Right lobe of liver (tissue), 6 donors: ENCODE results near the gene TPM4. TPM values are rescaled to one million over a fixed set of nuclear protein-coding genes. Genes with fewer than 3 reads are reported as not detected.
"Not testable (repeated sequence)": the region's sequence is repeated elsewhere in the genome, so short reads cannot be mapped to it uniquely, and the experiment has no call there.

Experiments
- ATAC-seq, 4 donors: fragments of 200-7000 bp; cut with Tn5 transposase; one replicate each; pipeline ENCODE4 v1.9.1; 2020; ENCODE audit warnings: mild to moderate bottlenecking in 4 of 4, moderate library complexity in 4 of 4
- DNase-seq, 3 donors: peaks; one replicate each; pipeline ENCODE4 v3.0.0-alpha.2; 2020
- H3K27ac ChIP-seq, 3 donors: fragments of 200-600 bp; one replicate each; pipeline ENCODE4 v1.8.0; 2022
- H3K27me3 ChIP-seq, 2 donors: fragments of 200-600 bp; one replicate each; pipeline ENCODE4 v1.8.0; 2022
- H3K36me3 ChIP-seq, 4 donors: fragments of 200-600 bp; sonication (generic) in 1 of 4; one replicate each; pipeline versions ENCODE4 v1.5.1 to v1.8.0; 2017 to 2022; ENCODE audit warnings: control low read depth in 1 of 4
- H3K4me1 ChIP-seq, 4 donors: fragments of 200-600 bp; sonication (generic) in 1 of 4; one replicate each; pipeline versions ENCODE4 v1.5.1 to v1.8.0; 2017 to 2022; ENCODE audit warnings: control low read depth in 1 of 4
- H3K4me3 ChIP-seq, 3 donors: fragments of 200-600 bp; one replicate each; pipeline ENCODE4 v1.8.0; 2022
- H3K9me3 ChIP-seq, 4 donors: fragments of 200-600 bp; sonication (generic) in 1 of 4; one replicate each; pipeline versions ENCODE4 v1.5.1 to v1.8.0; 2017 to 2022; ENCODE audit warnings: control low read depth in 1 of 4
- CTCF ChIP-seq, 4 donors: fragments of 200-600 bp in 3 of 4; fragments of 450-650 bp in 1 of 4; IDR thresholded peaks; one replicate each; pipeline versions ENCODE4 v1.5.1 to v1.8.0; 2016 to 2022; ENCODE audit warnings: antibody characterized with exemption in 4 of 4, mild to moderate bottlenecking in 2 of 4
- POLR2A ChIP-seq: fragments of 450-650 bp; IDR thresholded peaks from one replicate; pipeline ENCODE4 v1.6.1; 2017; ENCODE audit warnings: antibody characterized with exemption, mild to moderate bottlenecking
- WGBS: methylation state at CpG from one replicate; pipeline ENCODE4 v1.1.6; 2018; ENCODE audit warnings: low coverage, low lambda C conversion rate; ENCODE audit not compliant: insufficient coverage; ENCODE audit errors: missing lambda C conversion rate; 5-methylcytosine and 5-hydroxymethylcytosine counted together
- intact Hi-C, 2 donors: fragments of 100-400 bp; cut with DNase I; formaldehyde crosslinking; loops; one replicate each; pipeline versions ENCODE4 v1.11.2 to v1.14.1; 2022
- total RNA-seq, 6 experiments: library from RNA; depleted of rRNA in 2 of 6; stranded (reverse); fragments of >200 nt in 2 of 6; fragmentation: NEBNext Ultra II Directional in 3 of 6; extraction: Animal tissue kit (Norgen Biotek cat#: 25700) in 3 of 6; gene quantifications; one replicate each; pipeline versions ENCODE4 v1.1.0 to v1.2.4, GENCODE V29; 2016 to 2023
- donor health status: DM: no; HTN: yes; CAD: no.
- donor health status: DM: no; HTN: no; CAD: no.
- donor health status: DM: no; HTN: no; CAD: no.
- donor health status: DM: no; HTN: yes; CAD: no.
- donor health status: DM: no; HTN: yes; CAD: no.

TPM4 gene
- total RNA-seq, 6 experiments from 2014 or later = 13.7 to 90.2 (median 45.6) TPM

- 79% methylated on average over 2 of the region's 6 CpGs for WGBS
- H3K9me3 ChIP-seq = no peaks in the 10 kb centered on the region
- H3K4me1 ChIP-seq = no peaks in the 10 kb centered on the region
- peaks cover 0 to 19% (median 3%) of the 10 kb centered on the region in 4 donors for H3K36me3 ChIP-seq
- TF ChIP-seq CTCF (IDR thresholded peaks at IDR 0.05) (no peak), POLR2A (no peak)
- intact Hi-C loops = no loop called here
- H3K27ac ChIP-seq = no peak overlapping the region
- no peaks in the 10 kb centered on the region for H3K27me3 ChIP-seq
- no peak for ATAC-seq
- H3K4me3 ChIP-seq = no peak overlapping the region
- no peak for DNase-seq
These were observed 22.5 kb downstream of the TPM4 start for GRCh38 chr19:16098821-16099220.

- H3K27me3 ChIP-seq, H3K27ac ChIP-seq, DNase-seq, H3K9me3 ChIP-seq, intact Hi-C loops, H3K4me3 ChIP-seq, H3K4me1 ChIP-seq, ATAC-seq: not testable (repeated sequence)
- 76% methylated on average over 6 of the region's 8 CpGs for WGBS
- H3K36me3 ChIP-seq = peaks cover 0 to 18% (median 3%) of the 10 kb centered on the region in 4 donors
These were observed 23.1 kb downstream of the TPM4 start for GRCh38 chr19:16099314-16099965.

- 83% methylated on average over 2 of the region's 4 CpGs for WGBS
- no peaks in the 10 kb centered on the region for H3K9me3 ChIP-seq
- no peak for DNase-seq
- ATAC-seq = no peak
- intact Hi-C loops = no loop called here
- H3K36me3 ChIP-seq = peaks cover 0 to 18% (median 1%) of the 10 kb centered on the region in 4 donors
- no peak overlapping the region for H3K4me3 ChIP-seq
- no peaks in the 10 kb centered on the region for H3K4me1 ChIP-seq
- TF ChIP-seq POLR2A = no peak
- TF ChIP-seq CTCF (IDR thresholded peaks at IDR 0.05) = no peak
- no peak overlapping the region for H3K27ac ChIP-seq
- no peaks in the 10 kb centered on the region for H3K27me3 ChIP-seq
These were observed 24.2 kb downstream of the TPM4 start for GRCh38 chr19:16100524-16100923.

GRCh38 chr19:16104722-16105121, 28.4 kb downstream of the TPM4 start:
- H3K4me1 ChIP-seq = no peaks in the 10 kb centered on the region
- DNase-seq (no peak), ATAC-seq (no peak)
- intact Hi-C loops = no loop called here
- 81% methylated on average over 6 of the region's 6 CpGs for WGBS
- peaks cover 0 to 18% (median 1%) of the 10 kb centered on the region in 4 donors for H3K36me3 ChIP-seq
- no peak overlapping the region for H3K27ac ChIP-seq
- H3K4me3 ChIP-seq = no peak overlapping the region
- TF ChIP-seq CTCF (IDR thresholded peaks at IDR 0.05) (no peak), POLR2A (no peak)
- H3K9me3 ChIP-seq = no peaks in the 10 kb centered on the region
- no peaks in the 10 kb centered on the region for H3K27me3 ChIP-seq

GRCh38 chr19:16106121-16106520, 29.8 kb downstream of the TPM4 start:
- H3K9me3 ChIP-seq = no peaks in the 10 kb centered on the region
- H3K27me3 ChIP-seq = no peaks in the 10 kb centered on the region
- ATAC-seq = no peak
- no peak overlapping the region for H3K4me3 ChIP-seq
- H3K36me3 ChIP-seq = peaks cover 0 to 18% (median 1%) of the 10 kb centered on the region in 4 donors
- intact Hi-C loops = no loop called here
- TF ChIP-seq POLR2A (no peak), CTCF (IDR thresholded peaks at IDR 0.05) (no peak)
- no peak overlapping the region for H3K27ac ChIP-seq
- H3K4me1 ChIP-seq = peaks cover 0 to 5% (median 0%) of the 10 kb centered on the region in 4 donors
- DNase-seq = no peak
- WGBS = 29% methylated on average over 3 of the region's 3 CpGs
